A549 (cell line): ENCODE measurements around the gene MARK2.

ENCODE experiments used
- CEBPB ChIP-seq, 2 experiments: fragments of >200 bp in 1 of 2; sonication (Bioruptor Twin) in 1 of 2; formaldehyde crosslinking in 1 of 2; IDR thresholded peaks; 2 replicates each; pipeline ENCODE4 v1.6.1; 2012 to 2016
- EP300 ChIP-seq, 2 experiments: fragments of >200 bp; sonication (Bioruptor Twin); formaldehyde crosslinking; IDR thresholded peaks; 2 replicates in 1 of 2; 3 replicates in 1 of 2; pipeline ENCODE4 v1.6.1; 2016 to 2017
- MAZ ChIP-seq: fragments of 150-350 bp; IDR thresholded peaks from 2 replicates; pipeline ENCODE4 v1.6.1; 2014; ENCODE audit warnings: antibody characterized with exemption, low read depth, low read length, borderline replicate concordance
- NPAS2 ChIP-seq: fragments of 250-450 bp; sonication (Bioruptor Pico); IDR thresholded peaks from 2 replicates; pipeline ENCODE4 v1.8.0; 2022; ENCODE audit warnings: mild to moderate bottlenecking, moderate library complexity, borderline replicate concordance
- PBX3 ChIP-seq: IDR thresholded peaks from 2 replicates; pipeline ENCODE4 v1.6.1; 2012
- RAD21 ChIP-seq, 2 experiments: fragments of >200 bp in 1 of 2; sonication (Bioruptor Twin) in 1 of 2; formaldehyde crosslinking in 1 of 2; IDR thresholded peaks in 1 of 2; conservative IDR thresholded peaks in 1 of 2; 2 replicates in 1 of 2; 3 replicates in 1 of 2; pipeline ENCODE4 v1.6.1; 2012 to 2018; ENCODE audit warnings: inconsistent platforms in 1 of 2
- RCOR1 ChIP-seq: fragments of 150-350 bp; IDR thresholded peaks from 2 replicates; pipeline ENCODE4 v1.6.1; 2014; ENCODE audit warnings: antibody characterized with exemption, low read length, low read depth
- USF2 ChIP-seq: fragments of 450-650 bp; IDR thresholded peaks from 2 replicates; pipeline ENCODE4 v1.6.1; 2014; ENCODE audit warnings: antibody characterized with exemption
- ZC3H11A ChIP-seq: fragments of 450-650 bp; IDR thresholded peaks from 2 replicates; pipeline ENCODE4 v1.6.1; 2014; ENCODE audit warnings: antibody characterized with exemption, mild to moderate bottlenecking
- ZSCAN20 ChIP-seq: fragments of 250-450 bp; sonication (Bioruptor Pico); IDR thresholded peaks from 2 replicates; pipeline ENCODE4 v1.8.0; 2022; ENCODE audit warnings: mild to moderate bottlenecking, moderate library complexity
- TF ChIP-seq, protein P1 (sequence below): fragments of >200 bp; sonication (Bioruptor Twin); formaldehyde crosslinking; IDR thresholded peaks from 3 replicates; pipeline ENCODE4 v1.5.1; 2016
- TF ChIP-seq, protein P2 (sequence below): IDR thresholded peaks from 2 replicates; pipeline ENCODE4 v1.6.1; 2012

GRCh38 chr11:63866211-63866610 is 27.3 kb downstream of the MARK2 start:
- TF ChIP-seq, protein P1, sequence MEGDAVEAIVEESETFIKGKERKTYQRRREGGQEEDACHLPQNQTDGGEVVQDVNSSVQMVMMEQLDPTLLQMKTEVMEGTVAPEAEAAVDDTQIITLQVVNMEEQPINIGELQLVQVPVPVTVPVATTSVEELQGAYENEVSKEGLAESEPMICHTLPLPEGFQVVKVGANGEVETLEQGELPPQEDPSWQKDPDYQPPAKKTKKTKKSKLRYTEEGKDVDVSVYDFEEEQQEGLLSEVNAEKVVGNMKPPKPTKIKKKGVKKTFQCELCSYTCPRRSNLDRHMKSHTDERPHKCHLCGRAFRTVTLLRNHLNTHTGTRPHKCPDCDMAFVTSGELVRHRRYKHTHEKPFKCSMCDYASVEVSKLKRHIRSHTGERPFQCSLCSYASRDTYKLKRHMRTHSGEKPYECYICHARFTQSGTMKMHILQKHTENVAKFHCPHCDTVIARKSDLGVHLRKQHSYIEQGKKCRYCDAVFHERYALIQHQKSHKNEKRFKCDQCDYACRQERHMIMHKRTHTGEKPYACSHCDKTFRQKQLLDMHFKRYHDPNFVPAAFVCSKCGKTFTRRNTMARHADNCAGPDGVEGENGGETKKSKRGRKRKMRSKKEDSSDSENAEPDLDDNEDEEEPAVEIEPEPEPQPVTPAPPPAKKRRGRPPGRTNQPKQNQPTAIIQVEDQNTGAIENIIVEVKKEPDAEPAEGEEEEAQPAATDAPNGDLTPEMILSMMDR: no peak
- TF ChIP-seq, protein P2, sequence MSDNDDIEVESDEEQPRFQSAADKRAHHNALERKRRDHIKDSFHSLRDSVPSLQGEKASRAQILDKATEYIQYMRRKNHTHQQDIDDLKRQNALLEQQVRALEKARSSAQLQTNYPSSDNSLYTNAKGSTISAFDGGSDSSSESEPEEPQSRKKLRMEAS: no peak
- TF ChIP-seq MAZ: no peak
- TF ChIP-seq NPAS2: no peak
- TF ChIP-seq EP300 (IDR thresholded peaks at IDR 0.05): no peak
- TF ChIP-seq USF2: no peak
- no peak for TF ChIP-seq ZSCAN20 (CRISPR knock-in tag)
- TF ChIP-seq CEBPB (IDR thresholded peaks at IDR 0.05): no peak
- no peak for TF ChIP-seq RCOR1
- TF ChIP-seq RAD21 (conservative IDR thresholded peaks at IDR 0.05 in 1 of 2, IDR thresholded peaks at IDR 0.05 in 1 of 2): no peak
- no peak for TF ChIP-seq ZC3H11A
- TF ChIP-seq PBX3: no peak
